ENCODE measurements around the gene RAP1GAP2.
A peak's percentile ranks its signal among the peaks of the same experiment; 100 is the strongest.

The RAP1GAP2 gene

DNA sequence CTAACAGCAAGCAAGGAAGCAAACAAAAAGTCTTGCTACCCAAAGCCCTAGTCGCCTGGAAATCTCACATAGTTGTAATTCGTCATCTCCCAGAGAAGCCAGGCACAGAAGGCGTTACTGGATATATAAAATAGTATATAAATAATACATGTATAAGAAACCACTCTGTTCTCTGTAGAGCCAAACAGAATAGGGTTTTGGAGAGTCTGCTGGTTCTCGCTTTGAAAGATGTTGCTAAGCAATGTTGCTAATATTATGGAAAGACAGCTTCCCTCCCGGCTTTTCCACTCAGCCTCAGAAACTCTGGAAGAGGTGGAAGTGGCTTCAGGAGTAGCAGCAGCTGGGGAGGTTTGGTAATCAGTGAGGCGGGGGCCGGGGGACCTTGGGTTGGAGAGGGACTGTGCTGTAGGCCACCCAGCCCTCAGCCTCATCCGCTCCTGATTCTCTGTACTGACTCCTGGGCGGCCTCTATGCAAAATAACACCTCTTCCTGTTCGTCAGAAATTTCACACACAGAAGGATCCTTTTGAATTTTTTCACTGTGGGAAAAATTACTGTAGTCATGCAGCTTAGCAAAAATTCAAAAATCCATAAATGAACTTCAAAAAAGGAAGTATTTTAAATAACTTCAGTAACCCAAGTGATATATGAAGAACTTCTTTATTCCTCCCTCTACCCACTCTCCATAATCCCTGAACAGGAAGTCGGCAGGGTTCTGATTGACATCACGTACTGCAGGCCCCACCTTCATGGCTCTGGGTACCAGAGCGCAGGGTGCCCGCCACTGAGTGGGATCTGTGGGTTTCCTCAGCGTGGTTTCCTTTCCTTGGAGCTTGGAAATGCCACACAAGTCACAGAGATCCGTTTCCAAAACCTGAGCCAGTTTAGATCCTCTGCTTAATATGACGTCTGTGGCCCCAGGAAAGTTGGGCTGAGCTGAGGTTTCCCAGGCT is 51.4 kb downstream of the RAP1GAP2 start:
- H3K27ac ChIP-seq: no peak overlapping the region
- no peak overlapping the region for H3K4me3 ChIP-seq

DNA sequence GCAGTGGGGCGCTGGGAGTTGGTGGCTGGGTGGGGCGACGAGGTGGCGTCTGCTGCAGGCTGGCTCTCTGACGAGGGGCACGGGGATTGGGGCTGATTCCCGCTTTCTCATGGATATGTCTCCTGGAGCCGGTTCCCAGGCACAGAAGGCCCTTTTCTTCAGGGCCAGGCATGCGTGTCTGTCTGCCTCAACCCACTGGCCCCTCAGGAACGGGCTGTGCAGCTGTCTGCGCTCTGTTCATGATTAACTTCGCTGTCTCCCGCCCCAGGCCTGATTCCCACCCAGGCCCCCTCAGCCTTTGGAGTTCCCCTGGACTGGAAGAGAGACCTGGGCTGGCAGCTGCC is 53.1 kb downstream of the RAP1GAP2 start:
- peak overlapping the region in 3 of 21 experiments; percentile 34 to 59 (median 44) for H3K27ac ChIP-seq
- no peak overlapping the region for H3K4me3 ChIP-seq

GRCh38 chr17:2850991-2851390 is 54.8 kb downstream of the RAP1GAP2 start:
- no peak overlapping the region for H3K27ac ChIP-seq
- H3K4me3 ChIP-seq: no peak overlapping the region

DNA sequence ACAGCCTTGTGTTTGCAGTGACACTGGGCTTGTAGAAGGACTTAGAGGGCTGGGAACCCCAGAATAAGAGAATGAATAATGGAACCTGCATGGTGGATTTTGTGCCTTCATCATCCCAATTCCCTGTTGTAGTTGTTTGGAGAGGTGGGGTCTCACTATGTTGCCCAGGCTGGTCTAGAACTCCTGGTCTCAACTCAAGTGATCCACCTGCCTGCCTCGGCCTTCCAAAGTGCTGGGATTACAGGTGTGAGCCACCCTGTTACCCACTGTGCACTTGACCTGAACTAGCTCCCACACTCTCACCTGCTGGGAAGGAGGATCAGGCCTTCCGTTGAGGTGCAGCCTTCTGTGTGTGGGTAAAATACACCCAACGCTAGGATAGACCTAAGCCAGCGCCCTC is 55.4 kb downstream of the RAP1GAP2 start:
- H3K4me3 ChIP-seq: no peak overlapping the region
- H3K27ac ChIP-seq: no peak overlapping the region

- Histone ChIP-seq H3K4me3 (no peak overlapping the region), H3K27ac (peak overlapping the region in 9 of 21 experiments; percentile 32 to 86 (median 79))
These were observed 56.0 kb downstream of the RAP1GAP2 start for GRCh38 chr17:2852221-2852620.

DNA sequence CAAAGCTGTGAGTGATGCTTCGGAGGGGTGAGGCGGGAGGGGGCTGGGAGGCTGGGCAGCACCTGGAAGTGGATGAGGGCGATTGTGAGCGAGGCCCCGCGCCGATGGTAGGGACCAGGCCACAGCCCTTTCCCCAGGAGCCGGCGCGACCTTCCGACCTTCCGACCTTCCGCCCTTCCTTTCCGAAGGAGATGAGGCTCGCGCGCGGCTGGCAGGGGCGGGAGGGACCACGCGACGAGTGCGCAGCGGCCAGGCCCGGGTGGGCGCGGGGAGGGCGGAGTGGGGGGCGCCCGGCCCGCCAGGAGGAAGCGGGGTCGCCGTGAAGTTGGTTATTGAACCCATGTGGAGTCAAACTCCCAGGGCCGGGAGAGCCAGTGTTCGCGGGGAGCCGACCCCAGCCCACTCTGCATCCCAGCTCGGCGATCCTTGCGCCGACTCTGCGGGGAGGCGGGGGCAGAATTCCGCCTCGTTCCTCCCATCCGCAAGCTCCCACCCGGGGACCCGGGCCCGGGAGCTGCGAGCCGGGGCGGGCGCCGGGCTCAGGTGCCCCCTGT is 56.6 kb downstream of the RAP1GAP2 start:
- H3K4me3 ChIP-seq: peak overlapping the region; percentile 35 to 60 (median 46)
- H3K27ac ChIP-seq: peak overlapping the region in 14 of 21 experiments; percentile 29 to 86 (median 58)

GRCh38 chr17:2853283-2854142 is 57.3 kb downstream of the RAP1GAP2 start:
- Histone ChIP-seq H3K4me3 (peak overlapping the region; percentile 35 to 60 (median 46)), H3K27ac (peak overlapping the region in 14 of 21 experiments; percentile 29 to 86 (median 58))

DNA sequence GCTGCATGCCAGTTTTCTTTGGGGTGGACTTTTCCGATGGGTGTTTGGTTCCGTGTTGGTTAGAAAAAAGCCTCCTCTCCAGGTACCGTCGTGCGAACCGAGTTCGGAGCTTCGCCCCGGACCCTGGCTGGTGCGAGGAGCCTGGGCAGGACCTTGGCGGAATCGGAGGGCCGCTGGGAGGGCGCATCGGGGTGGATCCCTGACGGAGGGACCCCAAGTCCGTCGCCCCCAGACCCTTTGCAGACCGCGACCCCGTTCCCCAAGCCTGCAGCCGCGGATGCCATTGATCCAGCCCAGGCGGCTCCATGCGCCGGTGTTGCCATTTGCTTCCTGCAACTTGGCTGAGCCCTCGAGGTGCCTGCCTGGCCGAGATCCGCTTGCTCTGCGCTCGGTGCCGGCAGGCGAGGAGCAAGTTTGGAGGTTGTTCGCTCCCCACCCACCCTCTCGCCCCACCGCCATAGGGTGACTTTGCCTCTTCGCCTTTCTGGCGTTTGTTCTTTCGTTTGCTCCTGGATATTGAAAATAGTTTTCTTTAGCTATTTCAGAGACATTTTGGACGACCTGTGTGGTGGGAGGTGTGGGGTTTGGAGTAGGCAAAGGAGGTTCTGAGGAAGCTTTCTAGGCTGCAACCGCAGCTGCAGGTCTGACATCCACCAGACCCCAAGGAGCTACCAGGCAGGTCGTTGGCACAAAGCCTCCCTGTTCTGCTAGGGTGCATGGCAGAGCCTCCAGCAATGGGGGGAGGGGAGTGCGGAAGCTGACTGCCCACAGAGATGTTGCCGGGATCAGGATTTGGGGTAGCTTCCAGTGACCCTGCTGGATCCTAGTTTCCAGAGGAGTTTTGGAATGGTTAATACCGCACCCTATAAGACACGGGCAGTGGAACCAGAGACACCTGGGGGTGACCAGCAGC is 58.2 kb downstream of the RAP1GAP2 start:
- Histone ChIP-seq H3K27ac (peak overlapping the region in 4 of 21 experiments; percentile 5 to 86 (median 54)), H3K4me3 (peak overlapping the region; percentile 32 to 60 (median 46))

GRCh38 chr17:2855063-2855600 is 58.9 kb downstream of the RAP1GAP2 start:
- peak overlapping the region in 1 of 7 experiments; percentile 60 for H3K4me3 ChIP-seq

GRCh38 chr17:2856727-2857126 is 60.5 kb downstream of the RAP1GAP2 start:
- Histone ChIP-seq H3K4me3 (no peak overlapping the region), H3K27ac (no peak overlapping the region)

More at GRCh38 chr17:2855063-2855600, 58.9 kb downstream of the RAP1GAP2 start:
- no peak overlapping the region for H3K27ac ChIP-seq

- no peak overlapping the region for H3K4me3 ChIP-seq
- no peak overlapping the region for H3K27ac ChIP-seq
These were observed 63.8 kb downstream of the RAP1GAP2 start for GRCh38 chr17:2860045-2860444.

- no peak overlapping the region for H3K27ac ChIP-seq
- no peak overlapping the region for H3K4me3 ChIP-seq
These were observed 64.6 kb downstream of the RAP1GAP2 start for GRCh38 chr17:2860883-2861282.

DNA sequence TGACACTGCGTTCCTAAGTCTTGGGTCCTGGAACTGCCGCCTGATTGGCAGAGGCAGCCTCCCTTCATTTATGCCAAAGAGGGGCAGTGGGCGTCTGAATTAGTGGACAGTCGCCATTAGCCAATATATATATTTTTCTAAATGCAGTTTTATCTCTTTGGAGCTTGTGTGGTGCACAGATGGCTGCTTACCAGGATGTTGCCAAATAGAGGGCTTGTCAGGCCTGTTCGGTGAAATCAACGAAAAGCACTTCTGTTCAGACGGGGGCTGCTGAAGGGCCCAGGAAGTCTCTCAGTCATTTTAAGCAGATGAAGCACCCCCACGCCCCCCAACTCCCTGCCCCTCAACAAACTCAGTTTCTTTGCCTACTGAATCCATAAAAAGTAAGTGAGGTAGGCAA is 66.0 kb downstream of the RAP1GAP2 start:
- no peak overlapping the region for H3K4me3 ChIP-seq
- H3K27ac ChIP-seq: no peak overlapping the region

DNA sequence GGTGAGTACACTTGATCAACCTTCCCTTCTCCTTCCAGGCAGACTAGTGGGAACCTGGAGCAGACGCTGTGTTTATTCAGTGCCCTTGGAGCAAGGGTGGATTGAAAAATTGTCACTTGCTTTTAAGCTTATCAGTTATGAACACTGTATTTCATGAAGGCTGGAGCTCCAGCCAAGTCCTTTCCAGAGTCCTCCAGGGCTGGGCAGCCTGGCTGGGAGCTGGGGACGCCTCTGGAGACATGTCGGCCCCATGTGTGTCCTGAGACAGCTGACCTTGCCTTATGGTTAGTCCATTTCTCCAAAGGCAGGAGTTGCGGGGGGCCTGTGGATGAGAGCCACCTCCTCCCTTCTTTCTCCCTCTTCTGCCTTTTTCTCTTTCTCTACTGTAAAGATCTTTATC is 67.0 kb downstream of the RAP1GAP2 start:
- Histone ChIP-seq H3K27ac (no peak overlapping the region), H3K4me3 (no peak overlapping the region)

- H3K4me3 ChIP-seq: no peak overlapping the region
- H3K27ac ChIP-seq: no peak overlapping the region
These were observed 69.0 kb downstream of the RAP1GAP2 start for GRCh38 chr17:2865228-2865627.

DNA sequence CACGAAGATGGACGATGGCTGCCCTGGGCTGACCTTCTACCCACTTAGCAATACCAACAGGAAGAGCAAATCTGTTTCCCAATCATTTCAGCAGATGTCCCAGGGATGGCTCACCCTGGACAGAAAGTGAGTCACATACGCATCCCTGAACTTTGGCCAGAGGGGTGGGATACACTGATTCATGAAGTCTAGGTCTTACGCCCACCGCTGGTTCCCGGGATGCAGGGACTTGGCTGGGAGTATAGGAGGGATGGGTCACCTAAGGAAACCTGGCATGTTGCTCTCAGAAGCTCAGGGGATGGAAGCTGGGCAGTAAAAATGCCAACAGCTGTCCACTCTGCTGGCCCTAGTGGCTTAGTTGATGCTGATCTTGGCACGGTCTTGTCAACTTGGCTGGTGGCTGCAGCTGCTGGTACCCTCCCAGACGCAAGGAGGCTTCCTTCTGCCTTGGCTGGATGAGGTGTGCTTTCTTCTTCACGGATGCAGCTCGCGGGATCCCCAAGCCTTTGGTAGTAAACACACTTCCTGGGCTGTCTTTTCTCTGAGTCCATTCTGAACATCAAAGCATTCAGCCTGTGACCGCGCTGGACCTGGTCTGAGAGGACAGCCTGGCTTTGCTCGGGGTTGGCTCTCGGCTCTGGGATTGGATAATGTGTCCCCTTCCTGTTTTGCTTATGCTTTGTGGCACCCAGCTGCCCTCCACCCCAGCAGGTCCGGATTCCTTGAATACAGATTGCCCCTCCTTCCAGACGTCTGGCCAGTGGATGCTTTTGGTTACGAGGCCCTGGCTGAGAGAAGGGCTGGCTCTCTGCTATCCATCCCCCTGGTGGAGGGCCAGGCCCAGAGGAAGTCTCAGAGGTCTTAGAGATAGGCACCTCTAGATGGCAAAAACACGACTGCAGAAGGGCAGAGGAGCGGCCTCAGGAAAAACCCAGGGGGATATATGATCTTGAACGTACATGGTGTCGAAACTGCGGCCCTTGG is 71.5 kb downstream of the RAP1GAP2 start:
- Histone ChIP-seq H3K4me3 (no peak overlapping the region), H3K27ac (no peak overlapping the region)

GRCh38 chr17:2869604-2870003 is 73.4 kb downstream of the RAP1GAP2 start:
- Histone ChIP-seq H3K27ac (no peak overlapping the region), H3K4me3 (no peak overlapping the region)

DNA sequence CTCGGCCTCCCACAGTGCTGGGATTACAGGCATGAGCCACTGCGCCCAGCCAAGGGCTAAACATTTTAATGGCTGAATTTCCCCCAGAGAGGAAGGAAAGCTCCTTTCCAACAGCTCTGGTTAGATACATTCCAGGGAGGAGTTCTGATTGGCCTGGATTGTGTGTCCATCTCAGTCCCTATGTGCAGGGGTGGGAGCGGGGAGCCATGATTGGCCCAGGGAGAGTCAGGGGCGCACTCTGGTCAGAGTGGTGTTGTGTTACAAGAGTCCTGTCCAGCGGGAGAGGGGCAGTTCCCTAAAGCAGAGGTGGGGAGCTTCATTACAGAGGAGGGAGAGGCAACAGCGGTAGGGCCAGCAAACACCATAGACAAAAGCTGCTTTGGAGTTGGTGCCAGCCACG is 75.0 kb downstream of the RAP1GAP2 start:
- no peak overlapping the region for H3K4me3 ChIP-seq
- H3K27ac ChIP-seq: no peak overlapping the region

All from skin epidermis (tissue), 12 donors.